HepG2 (cell line): Measurements from ENCODE around the gene KPNA3. TPM values are rescaled to one million over a fixed set of nuclear protein-coding genes. Genes with fewer than 3 reads are reported as not detected.

ENCODE experiments used
- CREB1 ChIP-seq, 2 experiments: fragments of 450-650 bp in 1 of 2; IDR thresholded peaks; 2 replicates each; pipeline ENCODE4 v1.6.1; 2016 to 2017; ENCODE audit warnings: control low read depth in 1 of 2, mild to moderate bottlenecking in 1 of 2, missing compliant biosample characterization in 1 of 2, missing genetic modification characterization in 1 of 2
- KDM6A ChIP-seq: IDR thresholded peaks from 2 replicates; pipeline ENCODE4 v1.6.1; 2016; ENCODE audit warnings: low read depth
- MATR3 ChIP-seq: sonication (generic); formaldehyde crosslinking; IDR thresholded peaks from 2 replicates; pipeline ENCODE4 v1.4.0; 2020; ENCODE audit warnings: missing genetic modification reagents
- MXI1 ChIP-seq: IDR thresholded peaks from 3 replicates; pipeline ENCODE4 v1.6.1; 2012; ENCODE audit warnings: low read depth, low read length, inconsistent platforms, borderline replicate concordance
- NR2F2 ChIP-seq: IDR thresholded peaks from 2 replicates; pipeline ENCODE4 v1.6.1; 2012; ENCODE audit warnings: low read depth, inconsistent platforms, borderline replicate concordance
- ZNF343 ChIP-seq: sonication (generic); formaldehyde crosslinking; IDR thresholded peaks from 2 replicates; pipeline ENCODE4 v1.4.0; 2020; ENCODE audit warnings: mild to moderate bottlenecking, missing genetic modification reagents
- polyA plus RNA-seq, 8 experiments: library from polyadenylated mRNA; depleted of rRNA in 3 of 8; stranded (reverse) in 7 of 8; unstranded in 1 of 8; fragments of >200 nt; fragmentation: Illumina TruSeq in 4 of 8; extraction: Trizol in 4 of 8; gene quantifications; 2 replicates each; pipeline versions ENCODE4 v1.2.1 to v1.2.3, GENCODE V29; 2011 to 2016; ENCODE audit warnings: low read depth in 4 of 8, missing spikeins in 1 of 8, mixed read lengths in 1 of 8; ENCODE audit not compliant: insufficient read depth in 1 of 8
- total RNA-seq, 5 experiments: library from RNA; depleted of rRNA; stranded (reverse); fragments of >200 nt; fragmentation: Illumina TruSeq; extraction: Trizol; gene quantifications; 2 replicates each; pipeline ENCODE4 v1.2.3, GENCODE V29; 2016; ENCODE audit warnings: low read depth in 1 of 5
- TF ChIP-seq, protein P1 (sequence below): sonication (generic); formaldehyde crosslinking; IDR thresholded peaks from 2 replicates; pipeline ENCODE4 v1.5.1; 2020; ENCODE audit warnings: mild to moderate bottlenecking, missing genetic modification reagents, borderline replicate concordance
- TF ChIP-seq, protein P2 (sequence below): sonication (generic); formaldehyde crosslinking; conservative IDR thresholded peaks from 2 replicates; pipeline ENCODE4 v1.4.0; 2020; ENCODE audit warnings: mild to moderate bottlenecking, missing genetic modification reagents, moderate library complexity
- TF ChIP-seq, protein P3 (sequence below): sonication (generic); formaldehyde crosslinking; IDR thresholded peaks from 2 replicates; pipeline ENCODE4 v1.9.0; 2021; ENCODE audit warnings: mild to moderate bottlenecking, missing genetic modification reagents
- TF ChIP-seq, protein P4 (sequence below): sonication (generic); formaldehyde crosslinking; IDR thresholded peaks from 2 replicates; pipeline ENCODE4 v1.4.0; 2020; ENCODE audit warnings: missing genetic modification reagents, mild to moderate bottlenecking, borderline replicate concordance

KPNA3 gene
- total and polyA plus RNA-seq, 2 of the 13 experiments (the other 11 are each of a cell fraction or from before 2014, with no cell fraction given), result 13.0 to 28.9 TPM

DNA sequence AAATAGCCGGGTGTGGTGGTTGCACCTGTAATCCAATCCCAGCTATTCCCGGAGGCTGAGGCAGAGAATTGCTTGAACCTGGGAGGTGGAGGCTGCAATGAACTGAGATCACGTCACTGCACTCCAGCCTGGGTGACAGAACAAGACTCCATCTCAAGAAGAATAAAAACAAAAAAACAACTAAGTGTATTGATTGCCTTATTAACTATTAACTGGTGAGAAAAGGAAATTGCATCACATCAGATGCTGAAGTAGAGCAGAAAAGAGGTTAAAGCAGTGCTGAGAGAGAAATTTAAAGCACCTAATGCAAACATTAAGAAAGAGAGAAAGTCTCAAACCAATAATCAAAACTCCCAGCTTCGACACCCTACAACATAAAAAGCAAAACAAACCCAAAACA is 38.3 kb downstream of the KPNA3 start (continued):
- TF ChIP-seq, protein P1, sequence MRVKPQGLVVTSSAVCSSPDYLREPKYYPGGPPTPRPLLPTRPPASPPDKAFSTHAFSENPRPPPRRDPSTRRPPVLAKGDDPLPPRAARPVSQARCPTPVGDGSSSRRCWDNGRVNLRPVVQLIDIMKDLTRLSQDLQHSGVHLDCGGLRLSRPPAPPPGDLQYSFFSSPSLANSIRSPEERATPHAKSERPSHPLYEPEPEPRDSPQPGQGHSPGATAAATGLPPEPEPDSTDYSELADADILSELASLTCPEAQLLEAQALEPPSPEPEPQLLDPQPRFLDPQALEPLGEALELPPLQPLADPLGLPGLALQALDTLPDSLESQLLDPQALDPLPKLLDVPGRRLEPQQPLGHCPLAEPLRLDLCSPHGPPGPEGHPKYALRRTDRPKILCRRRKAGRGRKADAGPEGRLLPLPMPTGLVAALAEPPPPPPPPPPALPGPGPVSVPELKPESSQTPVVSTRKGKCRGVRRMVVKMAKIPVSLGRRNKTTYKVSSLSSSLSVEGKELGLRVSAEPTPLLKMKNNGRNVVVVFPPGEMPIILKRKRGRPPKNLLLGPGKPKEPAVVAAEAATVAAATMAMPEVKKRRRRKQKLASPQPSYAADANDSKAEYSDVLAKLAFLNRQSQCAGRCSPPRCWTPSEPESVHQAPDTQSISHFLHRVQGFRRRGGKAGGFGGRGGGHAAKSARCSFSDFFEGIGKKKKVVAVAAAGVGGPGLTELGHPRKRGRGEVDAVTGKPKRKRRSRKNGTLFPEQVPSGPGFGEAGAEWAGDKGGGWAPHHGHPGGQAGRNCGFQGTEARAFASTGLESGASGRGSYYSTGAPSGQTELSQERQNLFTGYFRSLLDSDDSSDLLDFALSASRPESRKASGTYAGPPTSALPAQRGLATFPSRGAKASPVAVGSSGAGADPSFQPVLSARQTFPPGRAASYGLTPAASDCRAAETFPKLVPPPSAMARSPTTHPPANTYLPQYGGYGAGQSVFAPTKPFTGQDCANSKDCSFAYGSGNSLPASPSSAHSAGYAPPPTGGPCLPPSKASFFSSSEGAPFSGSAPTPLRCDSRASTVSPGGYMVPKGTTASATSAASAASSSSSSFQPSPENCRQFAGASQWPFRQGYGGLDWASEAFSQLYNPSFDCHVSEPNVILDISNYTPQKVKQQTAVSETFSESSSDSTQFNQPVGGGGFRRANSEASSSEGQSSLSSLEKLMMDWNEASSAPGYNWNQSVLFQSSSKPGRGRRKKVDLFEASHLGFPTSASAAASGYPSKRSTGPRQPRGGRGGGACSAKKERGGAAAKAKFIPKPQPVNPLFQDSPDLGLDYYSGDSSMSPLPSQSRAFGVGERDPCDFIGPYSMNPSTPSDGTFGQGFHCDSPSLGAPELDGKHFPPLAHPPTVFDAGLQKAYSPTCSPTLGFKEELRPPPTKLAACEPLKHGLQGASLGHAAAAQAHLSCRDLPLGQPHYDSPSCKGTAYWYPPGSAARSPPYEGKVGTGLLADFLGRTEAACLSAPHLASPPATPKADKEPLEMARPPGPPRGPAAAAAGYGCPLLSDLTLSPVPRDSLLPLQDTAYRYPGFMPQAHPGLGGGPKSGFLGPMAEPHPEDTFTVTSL, result no peak
- TF ChIP-seq NR2F2 (no peak), MXI1 (no peak), KDM6A (CRISPR knock-in tag) (no peak), MATR3 (CRISPR knock-in tag) (no peak), CREB1 (IDR thresholded peaks at IDR 0.05) (no peak), CREB1 (CRISPR knock-in tag; IDR thresholded peaks at IDR 0.05) (peak; percentile 71), ZNF343 (CRISPR knock-in tag) (no peak)
- TF ChIP-seq, protein P2, sequence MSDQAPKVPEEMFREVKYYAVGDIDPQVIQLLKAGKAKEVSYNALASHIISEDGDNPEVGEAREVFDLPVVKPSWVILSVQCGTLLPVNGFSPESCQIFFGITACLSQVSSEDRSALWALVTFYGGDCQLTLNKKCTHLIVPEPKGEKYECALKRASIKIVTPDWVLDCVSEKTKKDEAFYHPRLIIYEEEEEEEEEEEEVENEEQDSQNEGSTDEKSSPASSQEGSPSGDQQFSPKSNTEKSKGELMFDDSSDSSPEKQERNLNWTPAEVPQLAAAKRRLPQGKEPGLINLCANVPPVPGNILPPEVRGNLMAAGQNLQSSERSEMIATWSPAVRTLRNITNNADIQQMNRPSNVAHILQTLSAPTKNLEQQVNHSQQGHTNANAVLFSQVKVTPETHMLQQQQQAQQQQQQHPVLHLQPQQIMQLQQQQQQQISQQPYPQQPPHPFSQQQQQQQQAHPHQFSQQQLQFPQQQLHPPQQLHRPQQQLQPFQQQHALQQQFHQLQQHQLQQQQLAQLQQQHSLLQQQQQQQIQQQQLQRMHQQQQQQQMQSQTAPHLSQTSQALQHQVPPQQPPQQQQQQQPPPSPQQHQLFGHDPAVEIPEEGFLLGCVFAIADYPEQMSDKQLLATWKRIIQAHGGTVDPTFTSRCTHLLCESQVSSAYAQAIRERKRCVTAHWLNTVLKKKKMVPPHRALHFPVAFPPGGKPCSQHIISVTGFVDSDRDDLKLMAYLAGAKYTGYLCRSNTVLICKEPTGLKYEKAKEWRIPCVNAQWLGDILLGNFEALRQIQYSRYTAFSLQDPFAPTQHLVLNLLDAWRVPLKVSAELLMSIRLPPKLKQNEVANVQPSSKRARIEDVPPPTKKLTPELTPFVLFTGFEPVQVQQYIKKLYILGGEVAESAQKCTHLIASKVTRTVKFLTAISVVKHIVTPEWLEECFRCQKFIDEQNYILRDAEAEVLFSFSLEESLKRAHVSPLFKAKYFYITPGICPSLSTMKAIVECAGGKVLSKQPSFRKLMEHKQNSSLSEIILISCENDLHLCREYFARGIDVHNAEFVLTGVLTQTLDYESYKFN (CRISPR knock-in tag), result peak; percentile 60
- TF ChIP-seq, protein P3, sequence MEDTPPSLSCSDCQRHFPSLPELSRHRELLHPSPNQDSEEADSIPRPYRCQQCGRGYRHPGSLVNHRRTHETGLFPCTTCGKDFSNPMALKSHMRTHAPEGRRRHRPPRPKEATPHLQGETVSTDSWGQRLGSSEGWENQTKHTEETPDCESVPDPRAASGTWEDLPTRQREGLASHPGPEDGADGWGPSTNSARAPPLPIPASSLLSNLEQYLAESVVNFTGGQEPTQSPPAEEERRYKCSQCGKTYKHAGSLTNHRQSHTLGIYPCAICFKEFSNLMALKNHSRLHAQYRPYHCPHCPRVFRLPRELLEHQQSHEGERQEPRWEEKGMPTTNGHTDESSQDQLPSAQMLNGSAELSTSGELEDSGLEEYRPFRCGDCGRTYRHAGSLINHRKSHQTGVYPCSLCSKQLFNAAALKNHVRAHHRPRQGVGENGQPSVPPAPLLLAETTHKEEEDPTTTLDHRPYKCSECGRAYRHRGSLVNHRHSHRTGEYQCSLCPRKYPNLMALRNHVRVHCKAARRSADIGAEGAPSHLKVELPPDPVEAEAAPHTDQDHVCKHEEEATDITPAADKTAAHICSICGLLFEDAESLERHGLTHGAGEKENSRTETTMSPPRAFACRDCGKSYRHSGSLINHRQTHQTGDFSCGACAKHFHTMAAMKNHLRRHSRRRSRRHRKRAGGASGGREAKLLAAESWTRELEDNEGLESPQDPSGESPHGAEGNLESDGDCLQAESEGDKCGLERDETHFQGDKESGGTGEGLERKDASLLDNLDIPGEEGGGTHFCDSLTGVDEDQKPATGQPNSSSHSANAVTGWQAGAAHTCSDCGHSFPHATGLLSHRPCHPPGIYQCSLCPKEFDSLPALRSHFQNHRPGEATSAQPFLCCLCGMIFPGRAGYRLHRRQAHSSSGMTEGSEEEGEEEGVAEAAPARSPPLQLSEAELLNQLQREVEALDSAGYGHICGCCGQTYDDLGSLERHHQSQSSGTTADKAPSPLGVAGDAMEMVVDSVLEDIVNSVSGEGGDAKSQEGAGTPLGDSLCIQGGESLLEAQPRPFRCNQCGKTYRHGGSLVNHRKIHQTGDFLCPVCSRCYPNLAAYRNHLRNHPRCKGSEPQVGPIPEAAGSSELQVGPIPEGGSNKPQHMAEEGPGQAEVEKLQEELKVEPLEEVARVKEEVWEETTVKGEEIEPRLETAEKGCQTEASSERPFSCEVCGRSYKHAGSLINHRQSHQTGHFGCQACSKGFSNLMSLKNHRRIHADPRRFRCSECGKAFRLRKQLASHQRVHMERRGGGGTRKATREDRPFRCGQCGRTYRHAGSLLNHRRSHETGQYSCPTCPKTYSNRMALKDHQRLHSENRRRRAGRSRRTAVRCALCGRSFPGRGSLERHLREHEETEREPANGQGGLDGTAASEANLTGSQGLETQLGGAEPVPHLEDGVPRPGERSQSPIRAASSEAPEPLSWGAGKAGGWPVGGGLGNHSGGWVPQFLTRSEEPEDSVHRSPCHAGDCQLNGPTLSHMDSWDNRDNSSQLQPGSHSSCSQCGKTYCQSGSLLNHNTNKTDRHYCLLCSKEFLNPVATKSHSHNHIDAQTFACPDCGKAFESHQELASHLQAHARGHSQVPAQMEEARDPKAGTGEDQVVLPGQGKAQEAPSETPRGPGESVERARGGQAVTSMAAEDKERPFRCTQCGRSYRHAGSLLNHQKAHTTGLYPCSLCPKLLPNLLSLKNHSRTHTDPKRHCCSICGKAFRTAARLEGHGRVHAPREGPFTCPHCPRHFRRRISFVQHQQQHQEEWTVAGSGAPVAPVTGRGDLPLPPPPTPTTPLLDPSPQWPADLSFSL, result no peak
- TF ChIP-seq, protein P4, sequence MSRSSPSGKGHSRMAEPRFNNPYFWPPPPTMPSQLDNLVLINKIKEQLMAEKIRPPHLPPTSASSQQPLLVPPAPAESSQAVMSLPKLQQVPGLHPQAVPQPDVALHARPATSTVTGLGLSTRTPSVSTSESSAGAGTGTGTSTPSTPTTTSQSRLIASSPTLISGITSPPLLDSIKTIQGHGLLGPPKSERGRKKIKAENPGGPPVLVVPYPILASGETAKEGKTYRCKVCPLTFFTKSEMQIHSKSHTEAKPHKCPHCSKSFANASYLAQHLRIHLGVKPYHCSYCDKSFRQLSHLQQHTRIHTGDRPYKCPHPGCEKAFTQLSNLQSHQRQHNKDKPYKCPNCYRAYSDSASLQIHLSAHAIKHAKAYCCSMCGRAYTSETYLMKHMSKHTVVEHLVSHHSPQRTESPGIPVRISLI, result no peak; the same call in 1 of the 2 replicates
